Measurements from ENCODE around the gene RHBDD3. TPM values are rescaled to one million over a fixed set of nuclear protein-coding genes. Genes with fewer than 3 reads are reported as not detected.
A peak's percentile ranks its signal among the peaks of the same experiment; 100 is the strongest.

RHBDD3 gene
- total and polyA plus RNA-seq, 9 of the 15 experiments (the other 6 are each of a cell fraction or from before 2014, with no cell fraction given): 0.32 to 35.6 (median 14.0) TPM

- Histone ChIP-seq H3K36me3 (ENCODE audit: control insufficient read depth, insufficient read depth, low read length) (peaks cover 26% of the 10 kb centered on the region; the same call in 2 of the 3 replicates), H3K79me2 (ENCODE audit: control insufficient read depth, insufficient read depth, low read length) (peaks cover 9% of the 10 kb centered on the region), H2AFZ (ENCODE audit: low read depth, low read length) (no peak overlapping the region), H3K9me3 (replicated peaks; ENCODE audit: control insufficient read depth, insufficient read depth, low read depth, low read length) (no peaks in the 10 kb centered on the region), H3K4me2 (ENCODE audit: insufficient read depth, low read length) (no peak overlapping the region), H3K4me3 (no peak overlapping the region), H3K27ac (ENCODE audit: extremely low read depth, low read depth, low read length) (peak overlapping the region; percentile 55; the same call in 2 of the 3 replicates), H3K4me1 (replicated peaks in 1 of 2; ENCODE audit: control insufficient read depth in 2 of 2, insufficient read depth in 2 of 2, low read length in 2 of 2) (peaks cover 7 to 60% of the 10 kb centered on the region in 2 experiments), H3K9ac (ENCODE audit: insufficient read depth in 1 of 2, low read depth in 2 of 2, low read length in 2 of 2) (peak overlapping the region in 1 of 2 experiments; percentile 3; a peak in 2 of 4 replicates), H3K27me3 (ENCODE audit: control insufficient read depth in 2 of 2, insufficient read depth in 2 of 2, low read length in 2 of 2) (no peaks in the 10 kb centered on the region), H3K9me1 (ENCODE audit: control insufficient read depth, insufficient read depth, low read length) (no peaks in the 10 kb centered on the region), H4K20me1 (replicated peaks; ENCODE audit: control insufficient read depth, insufficient read depth, low read length) (no peaks in the 10 kb centered on the region; the same call in 1 of the 2 replicates)
- DNase-seq (ENCODE audit: extremely low read depth in 1 of 4, low spot score in 3 of 4): no peak
- BruUV-seq (replicated peaks): no TSS peak
- ATAC-seq: no peak
- POLR2A ChIA-PET: interaction anchor here (0.6 to 2.1 kb wide), 7 partner anchors 9 to 35 kb away, joined by 3 to 10 read pairs (median 6); partner anchors contain the start of genes EWSR1 and RHBDD3
- in situ Hi-C loops (cut with MboI): no loop called here
- FAIRE-seq: no peak
- 25% methylated on average over 5 of the region's 13 CpGs for WGBS (ENCODE audit: insufficient coverage, low coverage, missing lambda C conversion rate)
- intact Hi-C loops (cut with micrococcal nuclease): no loop called here
- TF ChIP-seq, protein P1, sequence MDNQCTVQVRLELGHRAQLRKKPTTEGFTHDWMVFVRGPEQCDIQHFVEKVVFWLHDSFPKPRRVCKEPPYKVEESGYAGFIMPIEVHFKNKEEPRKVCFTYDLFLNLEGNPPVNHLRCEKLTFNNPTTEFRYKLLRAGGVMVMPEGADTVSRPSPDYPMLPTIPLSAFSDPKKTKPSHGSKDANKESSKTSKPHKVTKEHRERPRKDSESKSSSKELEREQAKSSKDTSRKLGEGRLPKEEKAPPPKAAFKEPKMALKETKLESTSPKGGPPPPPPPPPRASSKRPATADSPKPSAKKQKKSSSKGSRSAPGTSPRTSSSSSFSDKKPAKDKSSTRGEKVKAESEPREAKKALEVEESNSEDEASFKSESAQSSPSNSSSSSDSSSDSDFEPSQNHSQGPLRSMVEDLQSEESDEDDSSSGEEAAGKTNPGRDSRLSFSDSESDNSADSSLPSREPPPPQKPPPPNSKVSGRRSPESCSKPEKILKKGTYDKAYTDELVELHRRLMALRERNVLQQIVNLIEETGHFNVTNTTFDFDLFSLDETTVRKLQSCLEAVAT (IDR thresholded peaks at IDR 0.05): no peak
- TF ChIP-seq ZNF263 (CRISPR knock-in tag; IDR thresholded peaks at IDR 0.05; ENCODE audit: borderline replicate concordance): no peak
- TF ChIP-seq ZNF707 (CRISPR knock-in tag; conservative IDR thresholded peaks at IDR 0.05): no peak
- TF ChIP-seq POLR2H (tag; IDR thresholded peaks at IDR 0.05; ENCODE audit: low read depth): no peak
- no peak for TF ChIP-seq NFATC3 (IDR thresholded peaks at IDR 0.05)
- 0 out of 4 replicates have a peak, but pooled peaks of 1 of the 2 experiments have one; percentile 4 for TF ChIP-seq KDM4B (IDR thresholded peaks at IDR 0.05; ENCODE audit: borderline replicate concordance in 2 of 2, low read depth in 1 of 2)
- TF ChIP-seq POLR2B (IDR thresholded peaks at IDR 0.05; ENCODE audit: low read depth, partially characterized antibody): no peak
- TF ChIP-seq FOXK1 (CRISPR knock-in tag; IDR thresholded peaks at IDR 0.05; ENCODE audit: borderline replicate concordance): no peak
- CTCF ChIA-PET (ENCODE audit: low intra/inter-chr PET ratio): no interaction called here
These were observed 35.1 kb upstream of the RHBDD3 start for GRCh38 chr22:29302681-29303465.

All from K562 (cell line).